UCSD-AML1 (cell line): ENCODE results near the gene LMOD2.
A peak's percentile ranks its signal among the peaks of the same experiment; 100 is the strongest.
"Not testable (repeated sequence)": the region's sequence is repeated elsewhere in the genome, so short reads cannot be mapped to it uniquely, and the experiment has no call there.

ENCODE experiments used
- DNase-seq: peaks from one replicate; lab custom pipeline; 2025; ENCODE audit not compliant: unreplicated experiment; lab: John Stamatoyannopoulos, UW

LMOD2 gene, protein sequence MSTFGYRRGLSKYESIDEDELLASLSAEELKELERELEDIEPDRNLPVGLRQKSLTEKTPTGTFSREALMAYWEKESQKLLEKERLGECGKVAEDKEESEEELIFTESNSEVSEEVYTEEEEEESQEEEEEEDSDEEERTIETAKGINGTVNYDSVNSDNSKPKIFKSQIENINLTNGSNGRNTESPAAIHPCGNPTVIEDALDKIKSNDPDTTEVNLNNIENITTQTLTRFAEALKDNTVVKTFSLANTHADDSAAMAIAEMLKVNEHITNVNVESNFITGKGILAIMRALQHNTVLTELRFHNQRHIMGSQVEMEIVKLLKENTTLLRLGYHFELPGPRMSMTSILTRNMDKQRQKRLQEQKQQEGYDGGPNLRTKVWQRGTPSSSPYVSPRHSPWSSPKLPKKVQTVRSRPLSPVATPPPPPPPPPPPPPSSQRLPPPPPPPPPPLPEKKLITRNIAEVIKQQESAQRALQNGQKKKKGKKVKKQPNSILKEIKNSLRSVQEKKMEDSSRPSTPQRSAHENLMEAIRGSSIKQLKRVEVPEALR

DNA sequence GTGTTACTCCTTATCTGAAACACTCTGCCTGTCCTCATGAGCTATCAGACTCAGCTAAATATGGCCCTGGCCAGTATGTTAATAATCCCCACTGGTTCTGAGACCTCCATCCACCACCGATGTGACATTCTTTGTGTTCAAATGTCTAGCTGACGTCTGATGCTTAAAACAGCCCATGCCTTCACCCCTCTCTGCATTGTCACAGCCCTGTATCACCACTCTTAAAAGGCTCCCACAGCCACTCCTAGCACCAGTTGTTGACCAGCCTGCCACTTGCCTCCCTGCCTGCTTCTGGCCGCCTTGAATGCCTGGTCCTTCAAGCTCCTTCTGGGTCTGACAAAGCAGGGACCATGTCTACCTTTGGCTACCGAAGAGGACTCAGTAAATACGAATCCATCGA is at the start of gene LMOD2:
LMOD2 (plus strand) TSS at position 253 of the 400 bp plus-strand sequence; CDS start at position 351, 98 bp downstream.
- no peak for DNase-seq

DNA sequence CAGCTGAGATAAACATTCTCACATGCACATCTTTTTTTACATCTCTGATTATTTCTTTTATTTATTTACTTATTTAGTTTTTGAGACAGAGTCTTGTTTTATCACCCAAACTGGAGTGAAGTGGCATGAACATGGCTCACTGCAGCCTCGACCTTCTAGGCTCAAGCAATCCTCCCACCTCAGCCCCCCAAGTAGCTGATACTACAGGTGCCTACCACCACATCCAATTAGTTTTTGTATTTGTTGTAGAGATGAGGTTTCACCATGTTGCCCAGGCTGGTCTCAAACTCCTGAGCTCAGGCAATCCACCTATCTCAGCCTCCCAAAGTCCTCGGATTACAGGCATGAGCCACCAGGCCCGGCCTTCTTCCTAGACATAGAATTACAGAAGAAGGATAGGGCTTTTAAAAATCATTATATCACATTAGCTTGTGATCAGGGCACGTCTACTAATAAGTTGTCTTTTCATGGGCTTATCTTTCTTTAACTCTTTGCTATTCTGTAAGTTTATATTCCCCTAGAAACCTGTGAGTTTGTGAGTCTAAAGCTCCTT is 48.2 kb upstream of the LMOD2 start:
- DNase-seq, result no peak

DNA sequence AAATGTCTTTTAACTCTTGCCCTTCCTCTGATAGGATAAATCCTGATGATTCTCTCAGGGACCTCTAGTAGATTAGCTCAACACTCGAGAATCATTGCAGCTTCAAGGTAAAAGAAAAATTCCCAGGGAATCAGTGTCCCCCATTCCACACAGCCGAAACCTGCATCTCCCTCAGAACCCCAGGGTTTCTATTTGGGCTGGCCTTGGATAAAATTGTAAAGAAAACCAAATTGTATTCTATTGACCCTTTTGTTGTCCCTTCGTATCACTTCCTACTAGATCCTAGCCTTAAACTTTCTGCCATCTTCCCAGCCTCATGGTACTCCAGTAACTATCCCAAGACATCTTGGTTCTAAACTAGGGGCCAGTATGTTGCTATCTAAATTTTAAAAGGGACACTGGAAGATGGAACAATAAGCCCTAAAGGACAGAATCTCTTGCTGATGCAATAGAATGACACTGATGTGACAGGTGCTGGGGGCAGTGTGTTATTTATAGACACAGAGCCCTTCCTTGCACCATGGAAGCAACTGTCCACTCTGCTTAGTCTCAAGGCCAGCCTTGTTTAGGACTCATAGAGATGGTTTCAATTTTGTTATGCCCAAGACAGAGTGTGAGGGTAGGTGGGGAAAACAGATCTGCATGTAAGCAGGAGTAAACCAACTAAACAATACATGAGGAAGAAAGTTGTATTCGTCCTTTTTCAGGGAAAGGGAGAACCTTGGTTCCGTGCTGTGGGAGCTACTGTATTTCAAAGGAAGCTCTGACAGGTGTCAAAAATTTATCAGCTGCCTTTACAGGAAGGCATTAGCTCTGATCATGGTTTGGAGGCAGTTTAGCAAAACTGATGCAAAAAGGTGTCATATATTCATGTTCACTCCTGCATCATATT is 46.4 kb upstream of the LMOD2 start:
- no peak for DNase-seq

DNA sequence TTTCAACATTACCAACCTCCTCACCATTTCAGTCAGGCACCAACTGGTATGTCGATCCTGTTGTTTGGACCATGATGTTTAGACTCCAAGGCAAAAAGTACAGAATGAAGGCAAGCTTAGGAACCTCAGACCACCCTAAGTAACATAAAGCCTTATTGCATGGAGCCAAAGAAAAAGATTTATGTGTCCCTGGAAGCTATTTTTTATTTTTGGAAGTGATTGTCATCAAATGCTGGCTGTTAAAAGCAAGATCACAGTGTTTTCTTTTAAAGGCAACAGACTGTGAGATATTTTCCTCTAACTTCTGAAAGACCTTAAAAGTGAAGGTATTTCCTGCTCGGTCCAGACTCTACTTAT is 45.8 kb upstream of the LMOD2 start:
- no peak for DNase-seq

DNA sequence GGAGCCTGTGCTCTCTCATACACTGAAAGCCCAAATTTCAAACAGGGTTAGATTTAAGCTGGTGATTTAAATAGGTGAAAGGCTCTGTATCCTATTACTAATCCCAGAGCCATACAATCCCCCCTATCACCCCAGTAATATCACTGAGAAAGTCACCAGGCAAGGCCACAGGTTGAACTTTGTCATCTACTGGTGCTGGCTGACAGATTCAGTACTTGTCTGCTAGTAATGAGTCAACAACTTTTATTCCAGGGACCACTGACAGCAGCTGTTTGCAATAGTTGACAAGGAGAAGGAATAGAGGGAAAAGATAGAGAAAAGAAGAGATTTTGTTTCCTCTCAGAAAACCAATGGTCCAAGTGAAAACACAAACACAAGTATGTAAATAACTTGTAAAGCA is 43.6 kb upstream of the LMOD2 start:
- DNase-seq, result no peak

GRCh38 chr7:123615344-123615743 is 40.3 kb upstream of the LMOD2 start:
- no peak for DNase-seq

- no peak for DNase-seq
Measured at GRCh38 chr7:123616223-123616622, 39.4 kb upstream of the LMOD2 start.

DNA sequence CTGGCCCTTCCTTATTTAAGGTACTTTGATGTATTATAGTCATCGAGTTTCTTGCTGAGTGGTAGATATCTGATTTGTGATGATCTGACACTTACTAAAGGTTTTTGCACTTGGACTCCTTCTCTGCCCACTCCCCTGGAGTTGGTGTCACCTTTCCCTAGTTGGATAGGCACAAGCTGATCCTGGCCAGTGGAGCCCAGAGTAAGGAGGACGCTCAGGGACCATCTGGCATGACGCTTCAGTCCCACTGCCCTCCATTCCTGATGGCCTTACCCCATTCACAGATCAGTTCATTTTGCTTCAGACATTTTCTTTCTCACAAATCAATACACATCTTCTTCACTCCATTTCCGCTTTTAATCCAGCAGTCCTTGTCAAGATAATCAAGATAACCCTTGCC is 34.0 kb upstream of the LMOD2 start:
- DNase-seq, result no peak

DNA sequence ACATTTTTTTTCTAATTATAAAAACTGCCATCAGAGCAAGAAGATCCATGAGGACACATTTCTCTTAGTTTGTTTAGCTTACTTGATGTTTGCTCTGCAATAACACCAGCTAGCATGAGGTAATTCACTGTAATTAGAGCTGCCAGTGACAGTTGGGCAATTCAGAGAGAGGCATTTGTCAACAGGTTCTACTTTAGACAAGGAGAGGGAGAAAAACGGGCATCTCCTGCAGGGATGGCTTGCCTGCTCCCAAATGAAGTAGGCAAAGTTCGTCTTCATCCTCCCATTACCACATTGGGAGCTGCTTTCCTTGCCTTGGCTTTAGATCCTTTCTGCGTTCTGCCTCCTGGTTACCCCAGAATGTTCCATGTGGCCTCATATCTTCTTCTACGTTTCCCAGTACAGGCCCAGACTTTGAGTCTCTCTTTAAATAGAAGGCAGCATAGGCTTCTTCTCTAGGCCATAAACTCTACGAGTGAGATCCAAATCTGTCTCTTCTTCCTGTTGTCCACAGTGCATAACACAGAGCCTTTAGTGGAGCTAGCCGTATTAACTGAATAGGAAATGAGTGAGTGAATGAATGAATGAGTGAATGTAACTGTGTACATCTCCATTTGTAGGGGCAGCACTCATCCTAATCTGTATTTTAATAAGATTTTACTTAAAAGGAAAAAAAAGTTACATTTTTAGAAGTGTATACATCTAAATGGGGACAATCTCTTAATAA is 32.8 kb upstream of the LMOD2 start:
- DNase-seq, result no peak

DNA sequence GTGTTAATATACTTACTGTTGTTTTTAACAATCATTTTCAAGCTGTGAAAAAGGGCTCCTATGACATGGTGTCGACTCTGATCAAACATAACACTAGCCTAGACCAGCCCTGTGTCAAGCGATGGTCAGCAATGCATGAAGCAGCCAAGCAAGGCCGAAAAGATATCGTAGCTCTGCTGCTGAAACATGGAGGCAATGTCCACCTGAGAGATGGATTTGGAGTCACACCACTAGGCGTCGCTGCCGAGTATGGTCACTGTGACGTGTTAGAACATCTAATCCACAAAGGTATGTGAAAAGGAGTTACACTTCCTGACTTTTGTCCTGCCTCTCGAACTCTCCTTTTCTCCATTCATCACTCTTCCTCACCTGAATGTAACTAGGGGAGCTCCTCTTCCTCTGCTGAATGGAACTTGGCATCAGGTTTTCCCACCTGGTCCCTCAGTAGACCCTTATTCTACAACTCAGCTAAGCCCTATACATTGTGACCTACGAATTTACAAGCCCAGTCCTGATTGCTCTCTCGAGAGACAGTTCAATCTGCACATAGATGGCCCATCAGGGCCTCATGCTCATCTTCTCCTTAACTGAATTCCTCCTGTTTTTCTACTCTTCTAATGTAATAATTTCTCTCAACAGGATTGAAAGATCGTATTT is 31.0 kb upstream of the LMOD2 start:
- peak; percentile 12 for DNase-seq

DNA sequence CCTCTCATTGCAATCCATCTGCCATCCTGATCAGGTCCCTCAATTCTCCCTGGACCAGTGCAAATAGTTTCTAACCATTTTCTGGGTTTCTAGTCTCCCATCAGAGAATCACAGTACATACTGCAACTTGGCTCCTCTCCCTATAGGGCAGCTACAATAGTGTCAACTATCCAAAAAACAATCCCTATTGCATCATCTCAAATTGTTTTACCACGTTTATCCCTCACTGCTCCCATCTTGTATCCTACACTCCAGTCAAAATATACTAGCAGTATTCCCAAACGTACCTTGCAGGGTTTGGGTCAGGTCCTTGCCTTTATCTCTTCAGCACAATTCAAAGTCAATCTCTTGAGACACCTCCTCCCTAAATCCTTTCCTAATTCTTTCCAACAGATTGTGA is 30.4 kb upstream of the LMOD2 start:
- no peak for DNase-seq

- no peak for DNase-seq
Measured at GRCh38 chr7:123627851-123628250, 27.8 kb upstream of the LMOD2 start.

- no peak for DNase-seq
Measured at GRCh38 chr7:123628829-123629228, 26.8 kb upstream of the LMOD2 start.

DNA sequence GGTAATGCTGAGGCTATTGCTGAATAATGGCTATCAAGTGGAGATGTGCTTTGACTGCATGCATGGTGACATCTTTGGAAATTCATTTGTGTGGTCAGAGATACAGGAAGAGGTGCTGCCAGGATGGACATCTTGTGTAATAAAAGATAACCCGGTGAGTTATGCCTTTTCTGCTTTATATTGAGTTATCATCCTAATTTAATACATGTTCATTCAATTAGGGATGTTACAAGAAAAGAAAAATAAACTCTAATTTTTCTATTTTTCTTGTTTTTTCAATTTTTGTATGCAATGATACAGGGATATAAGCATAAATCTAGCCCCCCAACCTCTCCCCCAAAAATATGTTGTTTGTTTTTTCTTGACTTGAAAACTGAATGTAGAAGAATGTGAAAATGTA is 26.4 kb upstream of the LMOD2 start:
- DNase-seq, result no peak

DNA sequence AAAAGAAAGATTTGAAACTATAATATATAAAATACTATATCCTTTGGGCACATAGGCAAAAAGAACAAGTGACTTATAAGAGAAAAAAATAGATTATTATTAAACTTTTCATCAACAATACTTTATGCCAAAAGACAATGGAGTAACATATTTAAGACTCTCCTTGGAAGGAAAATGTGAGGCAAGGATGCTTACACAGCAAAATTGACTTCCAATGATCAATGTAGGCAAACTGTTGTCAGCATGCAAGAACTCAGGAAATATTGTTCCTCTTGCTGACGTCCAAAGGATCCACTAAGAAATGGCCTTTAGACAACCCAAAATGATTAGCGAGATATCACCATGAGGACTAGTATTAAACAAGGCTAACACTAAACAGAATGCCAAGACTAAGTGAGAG is 22.9 kb upstream of the LMOD2 start:
- no peak for DNase-seq

GRCh38 chr7:123633553-123633952 is 22.1 kb upstream of the LMOD2 start:
- no peak for DNase-seq

DNA sequence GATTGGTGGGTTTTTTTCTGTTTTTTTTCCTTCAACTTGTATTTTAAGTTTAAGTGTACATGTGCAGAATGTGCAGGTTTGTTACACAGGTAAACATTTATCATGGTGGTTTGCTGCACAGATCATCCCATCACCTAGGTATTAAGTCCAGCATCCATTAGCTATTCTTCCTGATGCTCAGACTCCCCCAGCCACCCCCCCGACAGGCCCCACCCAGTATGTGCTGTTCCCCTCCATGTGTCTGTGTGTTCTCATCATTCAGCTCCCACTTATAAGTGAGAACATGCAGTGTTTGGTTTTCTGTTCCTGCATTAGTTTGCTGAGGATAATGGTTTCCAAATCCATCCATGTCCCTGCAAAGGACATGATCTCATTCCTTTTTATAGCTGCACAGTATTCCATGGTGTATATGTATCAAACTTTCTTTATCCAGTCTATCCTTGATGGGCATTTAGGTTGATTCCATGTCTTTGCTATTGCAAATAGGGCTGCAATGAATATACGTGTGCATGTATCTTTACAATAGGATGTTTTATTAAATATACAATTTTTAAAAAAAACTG is 21.6 kb upstream of the LMOD2 start:
- not testable (repeated sequence) for DNase-seq

DNA sequence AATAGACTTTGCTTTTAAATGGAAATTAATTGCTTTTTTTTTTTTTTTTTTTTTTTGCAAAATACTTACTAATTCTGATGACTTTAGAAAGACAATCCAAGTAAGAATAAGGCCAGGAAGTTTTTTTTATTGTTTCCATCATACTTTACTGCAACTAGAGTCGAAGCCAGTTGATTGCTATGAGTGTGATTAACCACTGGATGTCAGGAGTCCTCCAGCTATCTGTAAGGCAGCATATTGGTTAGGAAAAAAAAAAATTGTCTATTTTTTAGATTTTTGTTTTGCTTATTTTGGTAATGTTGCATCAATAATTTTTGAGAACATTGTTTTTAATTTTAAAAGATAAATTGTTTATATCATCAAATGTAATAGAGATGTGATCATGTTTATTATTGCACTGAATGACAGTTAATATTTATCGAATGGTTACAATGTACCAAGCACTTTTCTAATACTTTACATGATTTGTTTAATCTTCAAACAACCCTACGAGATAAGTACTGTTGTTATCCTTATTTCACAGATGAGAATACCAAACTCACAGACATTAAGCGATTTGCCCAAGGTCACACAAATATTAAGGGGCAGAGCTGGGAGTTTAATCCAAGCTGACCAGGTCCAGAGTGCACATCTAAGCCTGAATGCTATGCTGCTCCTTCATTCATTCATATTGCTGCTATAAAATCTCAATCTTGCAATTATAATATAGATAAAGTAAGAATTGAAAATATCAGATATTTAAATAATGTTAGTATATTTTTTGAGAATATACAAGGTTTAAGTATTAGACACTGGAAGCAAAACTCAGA is 19.9 kb upstream of the LMOD2 start:
- DNase-seq, result no peak

GRCh38 chr7:123637203-123637602 is 18.5 kb upstream of the LMOD2 start:
- no peak for DNase-seq
